Gastroesophageal sphincter (tissue), 3 donors: ENCODE measurements around the gene PAK1.

Source experiments
- CTCF ChIP-seq, 4 experiments: fragments of 200-600 bp in 2 of 4; fragments of 450-650 bp in 2 of 4; sonication (generic) in 1 of 4; IDR thresholded peaks; one replicate each; pipeline ENCODE4 v1.5.1; 2017 to 2019; ENCODE audit warnings: antibody characterized with exemption in 4 of 4, mild to moderate bottlenecking in 2 of 4, moderate library complexity in 2 of 4
- EP300 ChIP-seq: sonication (generic); formaldehyde crosslinking; IDR thresholded peaks from one replicate; pipeline ENCODE4 v1.6.1; 2017; ENCODE audit warnings: antibody characterized with exemption, mild to moderate bottlenecking
- POLR2A ChIP-seq, 2 donors: fragments of 450-650 bp; IDR thresholded peaks; one replicate each; pipeline ENCODE4 v1.6.1; 2017; ENCODE audit warnings: antibody characterized with exemption in 2 of 2, mild to moderate bottlenecking in 2 of 2, moderate library complexity in 1 of 2

GRCh38 chr11:77467233-77467632, 6.7 kb downstream of the PAK1 start:
- TF ChIP-seq CTCF (IDR thresholded peaks at IDR 0.05): no peak
- no peak for TF ChIP-seq EP300
- no peak for TF ChIP-seq POLR2A (IDR thresholded peaks at IDR 0.05)
